ENCODE measurements around the gene ERGIC1.

DNA sequence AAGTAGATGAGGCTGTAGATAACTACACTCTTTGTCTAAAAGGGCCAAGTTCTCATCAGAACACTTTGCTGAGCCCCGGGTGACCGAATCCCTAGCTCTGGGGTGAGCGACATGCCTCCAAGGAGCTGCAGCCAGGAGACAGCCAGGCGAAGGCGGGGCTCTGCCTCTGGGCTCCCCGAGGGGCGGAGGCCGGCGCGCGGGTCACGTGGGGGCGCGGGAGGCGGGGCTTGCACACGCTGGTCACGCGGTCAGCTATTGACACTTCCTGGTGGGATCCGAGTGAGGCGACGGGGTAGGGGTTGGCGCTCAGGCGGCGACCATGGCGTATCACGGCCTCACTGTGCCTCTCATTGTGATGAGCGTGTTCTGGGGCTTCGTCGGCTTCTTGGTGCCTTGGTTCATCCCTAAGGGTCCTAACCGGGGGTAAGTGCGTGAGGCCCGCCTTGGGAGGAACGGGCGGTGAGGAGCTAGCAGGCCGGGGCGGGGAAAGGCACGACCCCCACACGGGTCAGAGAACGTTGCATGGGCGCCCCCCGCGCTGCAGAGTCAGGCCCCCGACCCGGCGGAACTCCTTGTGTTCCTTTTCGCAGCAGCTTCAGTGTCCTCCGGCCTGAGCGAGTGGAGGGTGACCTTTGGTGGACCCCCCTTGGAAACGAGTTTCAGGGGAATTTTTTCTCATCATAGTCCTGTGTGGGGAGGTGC is 149.6 kb downstream of the ERGIC1 start, which contains the start of gene ATP6V0E1:
- TF ChIP-seq, protein P1, sequence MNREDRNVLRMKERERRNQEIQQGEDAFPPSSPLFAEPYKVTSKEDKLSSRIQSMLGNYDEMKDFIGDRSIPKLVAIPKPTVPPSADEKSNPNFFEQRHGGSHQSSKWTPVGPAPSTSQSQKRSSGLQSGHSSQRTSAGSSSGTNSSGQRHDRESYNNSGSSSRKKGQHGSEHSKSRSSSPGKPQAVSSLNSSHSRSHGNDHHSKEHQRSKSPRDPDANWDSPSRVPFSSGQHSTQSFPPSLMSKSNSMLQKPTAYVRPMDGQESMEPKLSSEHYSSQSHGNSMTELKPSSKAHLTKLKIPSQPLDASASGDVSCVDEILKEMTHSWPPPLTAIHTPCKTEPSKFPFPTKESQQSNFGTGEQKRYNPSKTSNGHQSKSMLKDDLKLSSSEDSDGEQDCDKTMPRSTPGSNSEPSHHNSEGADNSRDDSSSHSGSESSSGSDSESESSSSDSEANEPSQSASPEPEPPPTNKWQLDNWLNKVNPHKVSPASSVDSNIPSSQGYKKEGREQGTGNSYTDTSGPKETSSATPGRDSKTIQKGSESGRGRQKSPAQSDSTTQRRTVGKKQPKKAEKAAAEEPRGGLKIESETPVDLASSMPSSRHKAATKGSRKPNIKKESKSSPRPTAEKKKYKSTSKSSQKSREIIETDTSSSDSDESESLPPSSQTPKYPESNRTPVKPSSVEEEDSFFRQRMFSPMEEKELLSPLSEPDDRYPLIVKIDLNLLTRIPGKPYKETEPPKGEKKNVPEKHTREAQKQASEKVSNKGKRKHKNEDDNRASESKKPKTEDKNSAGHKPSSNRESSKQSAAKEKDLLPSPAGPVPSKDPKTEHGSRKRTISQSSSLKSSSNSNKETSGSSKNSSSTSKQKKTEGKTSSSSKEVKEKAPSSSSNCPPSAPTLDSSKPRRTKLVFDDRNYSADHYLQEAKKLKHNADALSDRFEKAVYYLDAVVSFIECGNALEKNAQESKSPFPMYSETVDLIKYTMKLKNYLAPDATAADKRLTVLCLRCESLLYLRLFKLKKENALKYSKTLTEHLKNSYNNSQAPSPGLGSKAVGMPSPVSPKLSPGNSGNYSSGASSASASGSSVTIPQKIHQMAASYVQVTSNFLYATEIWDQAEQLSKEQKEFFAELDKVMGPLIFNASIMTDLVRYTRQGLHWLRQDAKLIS (CRISPR knock-in tag; IDR thresholded peaks at IDR 0.05; ENCODE audit: borderline replicate concordance), result peak; percentile 66; the same call in 1 of the 2 replicates
- TF ChIP-seq, protein P2, sequence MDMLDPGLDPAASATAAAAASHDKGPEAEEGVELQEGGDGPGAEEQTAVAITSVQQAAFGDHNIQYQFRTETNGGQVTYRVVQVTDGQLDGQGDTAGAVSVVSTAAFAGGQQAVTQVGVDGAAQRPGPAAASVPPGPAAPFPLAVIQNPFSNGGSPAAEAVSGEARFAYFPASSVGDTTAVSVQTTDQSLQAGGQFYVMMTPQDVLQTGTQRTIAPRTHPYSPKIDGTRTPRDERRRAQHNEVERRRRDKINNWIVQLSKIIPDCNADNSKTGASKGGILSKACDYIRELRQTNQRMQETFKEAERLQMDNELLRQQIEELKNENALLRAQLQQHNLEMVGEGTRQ (CRISPR knock-in tag; IDR thresholded peaks at IDR 0.05), result peak; percentile 99
- TF ChIP-seq, protein P3, sequence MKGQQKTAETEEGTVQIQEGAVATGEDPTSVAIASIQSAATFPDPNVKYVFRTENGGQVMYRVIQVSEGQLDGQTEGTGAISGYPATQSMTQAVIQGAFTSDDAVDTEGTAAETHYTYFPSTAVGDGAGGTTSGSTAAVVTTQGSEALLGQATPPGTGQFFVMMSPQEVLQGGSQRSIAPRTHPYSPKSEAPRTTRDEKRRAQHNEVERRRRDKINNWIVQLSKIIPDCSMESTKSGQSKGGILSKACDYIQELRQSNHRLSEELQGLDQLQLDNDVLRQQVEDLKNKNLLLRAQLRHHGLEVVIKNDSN (CRISPR knock-in tag; IDR thresholded peaks at IDR 0.05), result peak; percentile 99
- TF ChIP-seq, protein P4, sequence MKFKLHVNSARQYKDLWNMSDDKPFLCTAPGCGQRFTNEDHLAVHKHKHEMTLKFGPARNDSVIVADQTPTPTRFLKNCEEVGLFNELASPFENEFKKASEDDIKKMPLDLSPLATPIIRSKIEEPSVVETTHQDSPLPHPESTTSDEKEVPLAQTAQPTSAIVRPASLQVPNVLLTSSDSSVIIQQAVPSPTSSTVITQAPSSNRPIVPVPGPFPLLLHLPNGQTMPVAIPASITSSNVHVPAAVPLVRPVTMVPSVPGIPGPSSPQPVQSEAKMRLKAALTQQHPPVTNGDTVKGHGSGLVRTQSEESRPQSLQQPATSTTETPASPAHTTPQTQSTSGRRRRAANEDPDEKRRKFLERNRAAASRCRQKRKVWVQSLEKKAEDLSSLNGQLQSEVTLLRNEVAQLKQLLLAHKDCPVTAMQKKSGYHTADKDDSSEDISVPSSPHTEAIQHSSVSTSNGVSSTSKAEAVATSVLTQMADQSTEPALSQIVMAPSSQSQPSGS (CRISPR knock-in tag; IDR thresholded peaks at IDR 0.05; ENCODE audit: borderline replicate concordance, low read depth), result no peak
- TF ChIP-seq, protein P5, sequence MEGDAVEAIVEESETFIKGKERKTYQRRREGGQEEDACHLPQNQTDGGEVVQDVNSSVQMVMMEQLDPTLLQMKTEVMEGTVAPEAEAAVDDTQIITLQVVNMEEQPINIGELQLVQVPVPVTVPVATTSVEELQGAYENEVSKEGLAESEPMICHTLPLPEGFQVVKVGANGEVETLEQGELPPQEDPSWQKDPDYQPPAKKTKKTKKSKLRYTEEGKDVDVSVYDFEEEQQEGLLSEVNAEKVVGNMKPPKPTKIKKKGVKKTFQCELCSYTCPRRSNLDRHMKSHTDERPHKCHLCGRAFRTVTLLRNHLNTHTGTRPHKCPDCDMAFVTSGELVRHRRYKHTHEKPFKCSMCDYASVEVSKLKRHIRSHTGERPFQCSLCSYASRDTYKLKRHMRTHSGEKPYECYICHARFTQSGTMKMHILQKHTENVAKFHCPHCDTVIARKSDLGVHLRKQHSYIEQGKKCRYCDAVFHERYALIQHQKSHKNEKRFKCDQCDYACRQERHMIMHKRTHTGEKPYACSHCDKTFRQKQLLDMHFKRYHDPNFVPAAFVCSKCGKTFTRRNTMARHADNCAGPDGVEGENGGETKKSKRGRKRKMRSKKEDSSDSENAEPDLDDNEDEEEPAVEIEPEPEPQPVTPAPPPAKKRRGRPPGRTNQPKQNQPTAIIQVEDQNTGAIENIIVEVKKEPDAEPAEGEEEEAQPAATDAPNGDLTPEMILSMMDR (IDR thresholded peaks at IDR 0.05), result no peak
- no peak for TF ChIP-seq ZNF219 (CRISPR knock-in tag; IDR thresholded peaks at IDR 0.05; ENCODE audit: borderline replicate concordance)
- TF ChIP-seq, protein P6, sequence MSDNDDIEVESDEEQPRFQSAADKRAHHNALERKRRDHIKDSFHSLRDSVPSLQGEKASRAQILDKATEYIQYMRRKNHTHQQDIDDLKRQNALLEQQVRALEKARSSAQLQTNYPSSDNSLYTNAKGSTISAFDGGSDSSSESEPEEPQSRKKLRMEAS (CRISPR knock-in tag; IDR thresholded peaks at IDR 0.05), result peak; percentile 91
